ENCODE data around the gene EMP3.
A peak's percentile ranks its signal among the peaks of the same experiment; 100 is the strongest.

The EMP3 gene

DNA sequence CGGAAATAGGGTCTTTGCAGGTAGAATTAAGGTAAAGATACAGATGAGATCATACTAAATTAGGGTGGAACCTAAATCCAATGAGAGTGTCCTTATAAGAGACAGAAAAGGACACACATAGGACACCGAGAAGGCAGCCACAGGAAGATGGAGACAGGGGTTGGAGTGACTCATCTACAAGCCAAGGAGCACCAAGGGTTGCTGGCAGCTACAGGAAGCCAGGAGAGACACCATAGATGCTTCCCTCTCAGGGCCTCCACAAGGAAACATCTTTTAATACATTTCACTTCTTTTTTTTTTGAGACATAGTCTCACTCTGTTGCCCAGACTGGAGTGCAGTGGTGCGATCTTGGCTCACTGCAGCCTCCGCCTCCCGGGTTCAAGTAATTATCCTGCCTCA is 28.3 kb downstream of the EMP3 start:
- in situ Hi-C loops (cut with MboI; ENCODE audit: low sequenced_read_pairs, unreplicated experiment), result no loop called here
- no peak for TF ChIP-seq CTCF (IDR thresholded peaks at IDR 0.05; ENCODE audit: borderline replicate concordance, control extremely low read depth, extremely low read depth, insufficient read depth, missing control alignments)
- no peak for DNase-seq (ENCODE audit: low spot score)

DNA sequence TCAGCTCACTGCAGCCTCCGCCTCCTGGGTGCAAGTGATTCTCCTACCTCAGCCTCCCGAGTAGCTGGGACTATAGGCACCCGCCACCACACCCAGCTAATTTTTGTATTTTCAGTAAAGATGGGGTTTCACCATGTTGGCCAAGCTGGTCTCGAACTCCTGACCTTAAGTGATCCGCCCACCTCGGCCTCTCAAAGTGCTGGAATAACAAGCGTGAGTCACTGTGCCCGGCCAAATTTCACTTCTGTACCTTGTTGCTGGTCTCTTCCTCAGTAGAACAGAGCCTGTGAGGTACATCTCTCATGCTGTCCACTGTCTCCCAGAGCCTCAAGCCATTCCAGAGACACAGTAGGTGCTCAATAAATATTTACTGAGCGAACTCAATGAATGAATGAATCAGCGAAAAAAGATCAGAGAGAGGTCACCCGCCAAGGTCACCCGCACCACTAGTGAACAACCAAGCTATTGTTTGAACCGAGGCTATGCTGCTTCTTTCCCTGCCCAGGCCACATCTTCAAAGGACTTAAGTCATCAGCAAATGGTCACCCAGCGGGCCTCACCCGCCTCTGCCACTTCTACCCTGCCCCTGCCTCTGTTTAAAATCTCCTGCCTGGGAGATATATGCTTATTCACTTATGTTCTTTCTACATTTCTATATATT is 29.1 kb downstream of the EMP3 start:
- no peak for TF ChIP-seq CTCF (IDR thresholded peaks at IDR 0.05; ENCODE audit: borderline replicate concordance, control extremely low read depth, extremely low read depth, insufficient read depth, missing control alignments)
- in situ Hi-C loops (cut with MboI; ENCODE audit: low sequenced_read_pairs, unreplicated experiment), result no loop called here
- DNase-seq (ENCODE audit: low spot score), result no peak

DNA sequence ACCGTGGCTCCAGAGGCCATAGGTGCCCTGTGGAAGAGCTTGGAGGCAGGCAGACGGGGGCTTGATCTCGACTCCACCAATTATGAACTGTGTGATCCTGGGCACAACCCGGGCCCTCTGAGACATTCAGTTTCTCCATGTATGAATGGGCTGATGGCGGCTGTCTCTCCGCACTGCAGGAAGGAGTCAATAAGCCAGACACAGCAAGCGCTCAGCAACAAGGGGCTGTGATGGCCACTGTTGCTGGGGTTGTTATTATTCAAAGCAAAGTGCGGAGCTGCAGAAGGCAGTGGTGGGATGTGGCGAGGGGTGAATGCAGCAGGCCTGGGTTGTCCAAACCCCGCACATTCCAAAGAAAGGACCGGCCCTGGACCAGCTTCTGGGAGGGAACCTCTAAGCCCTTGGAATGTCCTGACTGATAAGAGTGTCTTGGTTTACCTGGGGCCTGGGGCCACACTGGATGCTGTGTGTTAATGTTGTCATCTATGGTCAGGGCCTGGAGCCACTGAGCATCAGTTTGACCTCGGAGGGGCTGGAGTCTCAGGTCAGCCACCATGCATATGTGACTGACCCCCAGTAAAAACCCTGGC is 30.1 kb downstream of the EMP3 start:
- DNase-seq (ENCODE audit: low spot score), result no peak
- TF ChIP-seq CTCF (IDR thresholded peaks at IDR 0.05; ENCODE audit: borderline replicate concordance, control extremely low read depth, extremely low read depth, insufficient read depth, missing control alignments), result no peak
- in situ Hi-C loops (cut with MboI; ENCODE audit: low sequenced_read_pairs, unreplicated experiment), result no loop called here

DNA sequence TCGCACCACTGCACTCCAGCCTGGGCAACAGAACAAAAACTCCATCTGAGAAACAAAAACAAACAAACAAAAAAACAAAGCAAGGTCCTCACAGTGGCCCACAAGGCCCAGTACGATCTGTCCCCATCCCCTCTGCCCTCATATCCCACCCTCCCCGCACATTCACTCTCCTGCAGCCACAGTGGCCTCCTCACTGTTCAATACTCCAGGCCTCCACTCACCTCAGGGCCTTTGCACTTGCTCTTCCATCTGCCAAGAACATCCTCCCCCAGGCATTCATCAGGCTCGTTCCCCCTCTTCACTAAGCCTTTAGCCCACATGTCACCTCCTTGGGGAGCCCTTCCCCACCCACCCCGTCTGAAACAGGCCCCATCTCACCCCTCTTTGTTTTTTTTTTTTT is 33.8 kb downstream of the EMP3 start:
- in situ Hi-C loops (cut with MboI; ENCODE audit: low sequenced_read_pairs, unreplicated experiment), result no loop called here
- TF ChIP-seq CTCF (IDR thresholded peaks at IDR 0.05; ENCODE audit: borderline replicate concordance, control extremely low read depth, extremely low read depth, insufficient read depth, missing control alignments), result no peak
- DNase-seq (ENCODE audit: low spot score), result no peak

GRCh38 chr19:48361912-48362311 is 36.6 kb downstream of the EMP3 start:
- in situ Hi-C loops (cut with MboI; ENCODE audit: low sequenced_read_pairs, unreplicated experiment), result no loop called here
- no peak for DNase-seq (ENCODE audit: low spot score)
- TF ChIP-seq CTCF (IDR thresholded peaks at IDR 0.05; ENCODE audit: borderline replicate concordance, control extremely low read depth, extremely low read depth, insufficient read depth, missing control alignments), result no peak

DNA sequence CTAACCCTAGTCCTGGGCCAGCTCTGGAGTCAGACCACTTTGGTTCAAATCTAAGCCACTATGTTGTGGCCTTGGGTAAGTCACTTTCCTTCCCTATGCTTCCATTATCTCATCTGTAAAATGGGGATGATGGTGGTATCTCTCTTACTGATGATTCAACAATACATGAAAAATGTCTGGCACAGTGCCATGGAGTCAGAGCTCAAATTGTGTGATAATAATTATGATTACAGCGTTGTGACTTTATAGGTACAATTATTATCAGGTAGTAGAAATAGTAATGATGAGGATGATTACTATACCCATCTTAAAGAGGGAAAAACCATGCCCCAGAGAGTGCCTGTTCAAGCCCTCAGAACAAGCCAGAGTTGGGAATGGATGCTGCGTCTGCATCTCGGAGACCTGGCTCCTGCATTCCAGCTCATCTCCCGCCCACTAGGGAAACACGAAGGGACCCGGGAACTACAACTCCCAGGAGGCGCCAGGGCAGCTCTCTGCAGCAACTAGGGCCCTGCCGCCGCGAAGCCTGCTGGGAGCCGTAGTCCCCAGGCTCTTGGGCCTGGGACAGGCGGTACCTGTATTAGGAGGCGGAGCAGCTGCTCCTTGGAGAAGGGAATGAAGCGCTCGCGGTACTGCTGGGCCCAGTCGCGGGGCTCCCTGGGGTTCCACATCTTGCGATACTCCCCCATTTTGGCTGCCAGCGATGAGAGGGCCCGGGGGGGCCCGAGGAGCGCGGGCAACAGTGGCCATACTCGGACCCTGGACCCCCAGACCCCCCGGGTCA is 37.6 kb downstream of the EMP3 start:
- in situ Hi-C loops (cut with MboI; ENCODE audit: low sequenced_read_pairs, unreplicated experiment), result no loop called here
- TF ChIP-seq CTCF (IDR thresholded peaks at IDR 0.05; ENCODE audit: borderline replicate concordance, control extremely low read depth, extremely low read depth, insufficient read depth, missing control alignments), result no peak
- DNase-seq (ENCODE audit: low spot score), result peak; percentile 92
